ENCODE measurements around the gene ALAS2. TPM values are rescaled to one million over a fixed set of nuclear protein-coding genes. Genes with fewer than 3 reads are reported as not detected.

Gene ALAS2
- total RNA-seq, 3 donors from 2014 or later, result not detected

- DNase-seq, result no peak
Observed at GRCh38 chrX:54964766-54965497, 65.8 kb downstream of the ALAS2 start.

DNA sequence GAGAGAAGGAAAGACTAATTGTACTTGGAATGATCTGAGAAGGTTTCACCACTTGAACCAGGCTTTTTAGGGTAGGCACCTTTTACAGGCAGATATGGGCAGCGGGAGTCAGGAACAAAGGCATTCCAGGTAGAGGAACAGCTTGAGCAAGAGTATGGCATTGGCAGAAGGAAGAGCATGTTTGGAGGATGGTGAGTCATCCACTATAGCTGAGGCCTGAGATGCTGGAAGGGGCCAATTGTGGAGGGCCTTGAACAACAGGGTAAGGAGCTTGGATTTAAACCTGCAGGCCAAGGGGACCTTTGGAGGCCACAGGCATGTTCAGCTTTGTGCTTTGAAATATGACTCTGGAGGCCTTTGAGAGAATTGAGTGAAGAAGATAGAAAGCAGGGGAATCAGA lies 69.0 kb downstream of the ALAS2 start:
- intact Hi-C loops (cut with DNase I, micrococcal nuclease), result no loop called here
- no peak for ATAC-seq

More at GRCh38 chrX:54964766-54965497, 65.8 kb downstream of the ALAS2 start:
- TF ChIP-seq, protein P1, sequence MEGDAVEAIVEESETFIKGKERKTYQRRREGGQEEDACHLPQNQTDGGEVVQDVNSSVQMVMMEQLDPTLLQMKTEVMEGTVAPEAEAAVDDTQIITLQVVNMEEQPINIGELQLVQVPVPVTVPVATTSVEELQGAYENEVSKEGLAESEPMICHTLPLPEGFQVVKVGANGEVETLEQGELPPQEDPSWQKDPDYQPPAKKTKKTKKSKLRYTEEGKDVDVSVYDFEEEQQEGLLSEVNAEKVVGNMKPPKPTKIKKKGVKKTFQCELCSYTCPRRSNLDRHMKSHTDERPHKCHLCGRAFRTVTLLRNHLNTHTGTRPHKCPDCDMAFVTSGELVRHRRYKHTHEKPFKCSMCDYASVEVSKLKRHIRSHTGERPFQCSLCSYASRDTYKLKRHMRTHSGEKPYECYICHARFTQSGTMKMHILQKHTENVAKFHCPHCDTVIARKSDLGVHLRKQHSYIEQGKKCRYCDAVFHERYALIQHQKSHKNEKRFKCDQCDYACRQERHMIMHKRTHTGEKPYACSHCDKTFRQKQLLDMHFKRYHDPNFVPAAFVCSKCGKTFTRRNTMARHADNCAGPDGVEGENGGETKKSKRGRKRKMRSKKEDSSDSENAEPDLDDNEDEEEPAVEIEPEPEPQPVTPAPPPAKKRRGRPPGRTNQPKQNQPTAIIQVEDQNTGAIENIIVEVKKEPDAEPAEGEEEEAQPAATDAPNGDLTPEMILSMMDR (IDR thresholded peaks at IDR 0.05), result no peak
- no peaks in the 10 kb centered on the region for H3K9me3 ChIP-seq
- H3K4me1 ChIP-seq (ENCODE audit: low read depth), result no peaks in the 10 kb centered on the region
- ATAC-seq, result no peak
- no peak overlapping the region for H3K4me3 ChIP-seq
- intact Hi-C loops (cut with DNase I, micrococcal nuclease), result no loop called here
- no peaks in the 10 kb centered on the region for H3K36me3 ChIP-seq (ENCODE audit: low read depth)

More for the DNA sequence above, 69.0 kb downstream of the ALAS2 start:
- no peak for DNase-seq
- Histone ChIP-seq H3K4me3 (no peak overlapping the region), H3K9me3 (no peaks in the 10 kb centered on the region), H3K36me3 (ENCODE audit: low read depth) (no peaks in the 10 kb centered on the region), H3K4me1 (ENCODE audit: low read depth) (no peaks in the 10 kb centered on the region)
- TF ChIP-seq, protein P1 (IDR thresholded peaks at IDR 0.05), result no peak

Other genes with a start within 250 kb of the ALAS2 start
- not detected for gene ITIH6, start 232.7 kb downstream of the ALAS2 start, total RNA-seq
- 10 to 100 TPM; 52.7 to 86.4 (median 70.1) TPM for gene MAGED2, start 223.2 kb downstream of the ALAS2 start, total RNA-seq
- gene TRO, start 110.2 kb downstream of the ALAS2 start, total RNA-seq, result 1 to 10 TPM in 2 of 3 donors, under 1 TPM in 1; 0.67 to 7.2 (median 2.1) TPM
- gene PFKFB1, start 36.8 kb downstream of the ALAS2 start, total RNA-seq, result under 1 TPM in 2 of 3 donors, not detected in 1; 0.19 to 0.29 TPM
- 10 to 100 TPM; 12.5 to 20.5 (median 18.2) TPM for gene APEX2, start 30.6 kb downstream of the ALAS2 start, total RNA-seq
- not detected for gene PAGE2B, start 44.1 kb upstream of the ALAS2 start, total RNA-seq
- not detected for gene PAGE2, start 58.0 kb upstream of the ALAS2 start, total RNA-seq
- not detected for gene PAGE5, start 189.4 kb upstream of the ALAS2 start, total RNA-seq
- gene PAGE3, start 233.9 kb upstream of the ALAS2 start, total RNA-seq, result not detected

Measured in mucosa of descending colon (tissue), 3 donors.